ENCODE results near the gene RNH1. TPM values are rescaled to one million over a fixed set of nuclear protein-coding genes. Genes with fewer than 3 reads are reported as not detected.

The RNH1 gene
- total RNA-seq, 4 donors from 2014 or later = 220 to 303 (median 281) TPM

- no peaks in the 10 kb centered on the region for H3K9me3 ChIP-seq
- H3K27me3 ChIP-seq = no peaks in the 10 kb centered on the region
- peak overlapping the region in 3 of 4 donors; percentile 36 to 75 (median 46) for H3K4me3 ChIP-seq
- peaks cover 0 to 56% (median 44%) of the 10 kb centered on the region in 4 donors for H3K4me1 ChIP-seq
- H3K27ac ChIP-seq = peak overlapping the region; percentile 97 to 99 (median 98)
- WGBS, 2 donors = 47 to 50% methylated on average over 20 to 23 of the region's 24 CpGs
- TF ChIP-seq POLR2A (IDR thresholded peaks at IDR 0.05) = no peak
- TF ChIP-seq EP300 (IDR thresholded peaks at IDR 0.05) = no peak
- no peak for TF ChIP-seq CTCF (IDR thresholded peaks at IDR 0.05)
- H3K36me3 ChIP-seq = peaks cover 5 to 41% (median 23%) of the 10 kb centered on the region in 3 donors
- DNase-seq (ENCODE audit: low spot score in 2 of 2) = peak in 1 of 2 donors; percentile 51
Measured at GRCh38 chr11:503179-503981, 3.7 kb downstream of the RNH1 start.

GRCh38 chr11:502288-503178, 4.5 kb downstream of the RNH1 start:
- H3K9me3 ChIP-seq = no peaks in the 10 kb centered on the region
- H3K27me3 ChIP-seq = no peaks in the 10 kb centered on the region
- no peak for TF ChIP-seq CTCF (IDR thresholded peaks at IDR 0.05)
- no peak for TF ChIP-seq EP300 (IDR thresholded peaks at IDR 0.05)
- TF ChIP-seq POLR2A (IDR thresholded peaks at IDR 0.05) = no peak
- H3K27ac ChIP-seq = peak overlapping the region in 3 of 4 donors; percentile 98 to 99 (median 99)
- H3K4me3 ChIP-seq = no peak overlapping the region
- DNase-seq (ENCODE audit: low spot score in 2 of 2) = no peak
- peaks cover 0 to 48% (median 39%) of the 10 kb centered on the region in 4 donors for H3K4me1 ChIP-seq
- 72 to 81% methylated on average over 9 to 10 of the region's 10 CpGs for WGBS, 2 donors
- peaks cover 8 to 49% (median 31%) of the 10 kb centered on the region in 3 donors for H3K36me3 ChIP-seq

GRCh38 chr11:501683-502287, 5.3 kb downstream of the RNH1 start:
- H3K36me3 ChIP-seq = peaks cover 8 to 57% (median 32%) of the 10 kb centered on the region in 3 donors
- DNase-seq (ENCODE audit: low spot score in 2 of 2) = no peak
- H3K27me3 ChIP-seq = no peaks in the 10 kb centered on the region
- H3K27ac ChIP-seq = peak overlapping the region in 1 of 4 donors; percentile 98
- H3K4me3 ChIP-seq = no peak overlapping the region
- H3K4me1 ChIP-seq = peaks cover 0 to 46% (median 39%) of the 10 kb centered on the region in 4 donors
- TF ChIP-seq CTCF (IDR thresholded peaks at IDR 0.05) (no peak), EP300 (IDR thresholded peaks at IDR 0.05) (no peak), POLR2A (IDR thresholded peaks at IDR 0.05) (no peak)
- 81 to 87% methylated on average over 15 to 19 of the region's 19 CpGs for WGBS, 2 donors
- H3K9me3 ChIP-seq = no peaks in the 10 kb centered on the region

GRCh38 chr11:501001-501682, 5.9 kb downstream of the RNH1 start:
- Histone ChIP-seq H3K9me3 (no peaks in the 10 kb centered on the region), H3K27ac (no peak overlapping the region), H3K4me3 (no peak overlapping the region), H3K27me3 (no peaks in the 10 kb centered on the region), H3K4me1 (peaks cover 0 to 46% (median 39%) of the 10 kb centered on the region in 4 donors), H3K36me3 (peaks cover 8 to 63% (median 32%) of the 10 kb centered on the region in 3 donors)
- TF ChIP-seq POLR2A (IDR thresholded peaks at IDR 0.05) (no peak), CTCF (IDR thresholded peaks at IDR 0.05) (no peak), EP300 (IDR thresholded peaks at IDR 0.05) (no peak)
- 89 to 92% methylated on average over 20 to 24 of the region's 24 CpGs for WGBS, 2 donors
- DNase-seq (ENCODE audit: low spot score in 2 of 2) = no peak
